GM12872 (cell line): ENCODE data around the gene CPVL.

Experiments used
- TF ChIP-seq, protein P1 (sequence below): IDR thresholded peaks from 3 replicates; pipeline ENCODE4 v1.5.1; 2011; ENCODE audit warnings: low read depth, mild to moderate bottlenecking, low read length, moderate library complexity; ENCODE audit not compliant: insufficient read depth

Gene CPVL

DNA sequence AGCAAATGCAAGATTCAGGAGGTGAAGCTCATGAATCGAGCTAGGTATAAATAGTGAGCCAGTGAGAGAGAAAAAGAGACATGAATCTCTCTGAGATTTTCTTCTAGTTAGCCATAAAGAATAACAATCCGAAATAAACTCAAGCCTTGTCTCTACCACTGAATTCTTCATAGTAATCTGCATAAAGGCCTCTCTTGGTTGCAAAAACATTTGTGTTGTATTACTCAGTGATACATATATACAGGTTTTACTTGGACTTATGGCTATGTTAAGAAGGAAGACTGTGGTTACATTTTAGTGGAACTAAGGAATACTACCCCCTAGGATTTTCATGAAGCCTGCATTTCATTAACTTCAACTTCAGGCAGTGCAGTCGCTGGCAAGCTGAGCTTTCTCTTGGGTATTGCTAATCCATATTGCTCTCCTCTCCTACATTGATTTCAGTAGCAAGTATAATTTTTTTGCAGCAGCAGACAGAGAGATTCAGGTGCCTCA is 115.5 kb downstream of the CPVL start:
- TF ChIP-seq, protein P1, sequence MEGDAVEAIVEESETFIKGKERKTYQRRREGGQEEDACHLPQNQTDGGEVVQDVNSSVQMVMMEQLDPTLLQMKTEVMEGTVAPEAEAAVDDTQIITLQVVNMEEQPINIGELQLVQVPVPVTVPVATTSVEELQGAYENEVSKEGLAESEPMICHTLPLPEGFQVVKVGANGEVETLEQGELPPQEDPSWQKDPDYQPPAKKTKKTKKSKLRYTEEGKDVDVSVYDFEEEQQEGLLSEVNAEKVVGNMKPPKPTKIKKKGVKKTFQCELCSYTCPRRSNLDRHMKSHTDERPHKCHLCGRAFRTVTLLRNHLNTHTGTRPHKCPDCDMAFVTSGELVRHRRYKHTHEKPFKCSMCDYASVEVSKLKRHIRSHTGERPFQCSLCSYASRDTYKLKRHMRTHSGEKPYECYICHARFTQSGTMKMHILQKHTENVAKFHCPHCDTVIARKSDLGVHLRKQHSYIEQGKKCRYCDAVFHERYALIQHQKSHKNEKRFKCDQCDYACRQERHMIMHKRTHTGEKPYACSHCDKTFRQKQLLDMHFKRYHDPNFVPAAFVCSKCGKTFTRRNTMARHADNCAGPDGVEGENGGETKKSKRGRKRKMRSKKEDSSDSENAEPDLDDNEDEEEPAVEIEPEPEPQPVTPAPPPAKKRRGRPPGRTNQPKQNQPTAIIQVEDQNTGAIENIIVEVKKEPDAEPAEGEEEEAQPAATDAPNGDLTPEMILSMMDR, result no peak

DNA sequence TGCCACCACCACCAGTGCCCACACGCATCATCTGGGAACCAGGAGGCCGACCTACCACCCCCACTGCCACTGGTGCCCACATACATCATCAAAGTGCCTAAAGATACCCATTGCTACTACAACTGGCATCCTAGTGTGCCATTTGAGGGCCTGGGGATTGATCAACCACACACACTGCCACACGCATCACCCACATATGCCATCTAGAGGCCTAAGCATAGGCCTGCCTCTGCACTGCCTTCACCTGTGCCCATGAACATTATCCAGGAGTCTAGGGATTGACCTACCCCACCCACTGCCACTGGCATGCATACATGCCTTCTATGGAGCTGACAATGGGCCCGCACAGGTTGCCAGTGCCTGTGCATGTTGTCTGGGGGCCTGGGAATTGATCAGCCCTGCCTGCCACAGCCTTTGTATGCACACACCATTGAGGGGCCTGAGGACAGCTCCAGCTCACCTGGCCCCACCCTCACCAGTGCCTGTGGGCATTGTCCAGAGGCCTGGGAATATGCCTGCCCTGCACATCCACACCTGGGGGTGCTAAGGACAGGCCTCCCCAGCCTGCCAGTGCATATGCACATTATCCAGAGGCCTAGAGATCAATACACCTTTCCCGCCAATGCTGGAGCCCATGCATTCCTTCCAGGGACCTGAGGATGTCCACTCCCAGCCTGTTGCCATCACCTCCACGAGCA is 123.9 kb downstream of the CPVL start:
- TF ChIP-seq, protein P1, result no peak

DNA sequence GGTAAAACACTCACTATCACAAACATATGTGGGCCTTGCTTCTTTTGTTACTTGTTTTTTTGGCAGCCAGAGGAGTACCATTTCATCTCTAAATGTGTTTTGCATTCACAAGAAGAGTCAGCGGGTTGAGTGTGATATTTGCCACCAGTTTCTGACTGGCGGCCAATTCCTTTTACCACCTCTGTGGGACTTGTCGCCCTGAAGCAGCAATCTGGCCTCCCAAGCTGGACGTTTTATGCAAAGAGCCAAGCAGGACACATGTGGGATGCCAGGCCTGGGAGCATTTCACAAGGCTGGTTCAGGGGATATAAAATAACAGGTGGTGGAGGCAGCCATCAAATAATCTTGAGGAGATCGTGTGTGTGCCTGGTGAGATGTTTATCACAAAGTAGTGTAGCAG is 126.4 kb downstream of the CPVL start:
- TF ChIP-seq, protein P1, result no peak

DNA sequence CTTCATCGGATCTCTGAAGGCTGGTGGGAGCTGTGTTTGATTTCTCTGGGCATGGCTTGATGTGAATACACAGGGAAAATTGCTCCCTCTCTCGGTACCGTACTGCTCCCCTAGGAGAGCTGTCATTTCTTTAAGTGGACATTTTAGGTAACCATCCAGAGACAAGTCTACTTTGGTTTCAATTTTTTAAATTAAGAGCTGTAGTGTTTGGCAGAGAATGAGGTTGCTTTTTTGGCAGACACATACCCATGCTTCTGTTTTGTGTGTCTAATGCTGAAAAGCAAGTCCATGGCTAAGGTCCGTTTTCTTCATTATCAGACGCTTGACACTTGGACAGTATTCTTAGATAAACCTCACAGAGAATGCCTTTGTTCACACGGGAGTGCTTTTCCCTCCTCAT is 127.0 kb downstream of the CPVL start:
- TF ChIP-seq, protein P1, result no peak

DNA sequence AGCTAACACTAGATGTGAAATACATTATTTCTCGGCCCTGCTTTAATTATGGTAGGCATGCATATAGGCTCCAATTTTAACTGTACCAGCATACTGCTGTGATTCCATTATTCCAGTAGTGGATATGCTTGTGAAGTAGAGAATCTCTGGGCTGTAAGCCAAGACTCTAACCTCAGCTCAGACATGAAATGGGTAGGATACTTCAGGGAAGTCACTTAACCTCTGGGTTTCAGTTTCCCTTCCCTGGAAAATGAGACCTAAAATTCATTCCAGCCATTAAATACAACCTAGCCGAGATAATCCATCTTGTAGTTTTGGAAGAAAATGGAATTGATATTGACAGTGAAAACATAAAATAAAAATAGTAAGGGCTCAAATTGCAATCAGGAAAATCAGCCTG is 128.6 kb downstream of the CPVL start:
- TF ChIP-seq, protein P1, result no peak

DNA sequence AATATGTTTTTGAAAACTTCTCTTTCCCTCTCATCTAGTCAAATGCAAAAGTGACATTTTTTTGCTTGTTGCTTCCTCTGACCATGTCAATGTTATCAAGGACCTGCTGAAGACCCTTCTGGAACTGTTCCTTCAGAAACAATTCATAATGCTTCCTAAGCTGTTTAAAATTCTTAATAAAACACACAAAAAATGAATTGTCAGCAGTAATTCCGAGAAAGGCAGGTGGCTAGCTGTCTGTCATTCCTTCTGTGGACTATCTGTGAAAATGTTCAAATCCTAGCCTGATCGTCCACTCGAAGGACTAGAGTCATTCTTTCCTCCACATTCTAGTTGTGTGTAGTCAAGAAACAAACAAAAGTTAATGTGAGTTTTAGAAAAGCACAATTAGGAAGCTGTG is 131.6 kb downstream of the CPVL start:
- TF ChIP-seq, protein P1, result no peak

DNA sequence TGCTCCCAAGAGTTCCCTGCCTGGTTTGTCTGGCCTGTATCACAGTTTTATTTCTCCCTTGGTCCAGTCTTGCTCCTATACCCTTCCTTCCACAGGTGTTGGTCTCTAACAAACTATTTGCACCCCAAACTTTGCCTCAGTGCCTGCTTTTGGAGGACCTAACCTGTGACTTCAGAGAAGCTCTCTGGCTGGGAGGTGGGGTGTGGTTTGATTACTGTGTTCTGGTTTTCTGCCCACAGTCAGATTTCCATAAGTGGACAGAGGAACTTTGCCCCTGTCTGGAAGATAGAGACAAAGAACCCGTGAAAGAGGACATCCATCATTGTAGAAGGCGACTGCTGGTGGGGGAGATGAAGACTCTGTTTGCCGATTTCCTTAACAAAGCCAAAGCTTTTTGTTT is 132.4 kb downstream of the CPVL start:
- TF ChIP-seq, protein P1, result no peak
